GM19324 (cell line): ENCODE results near the gene SNAPC3.

Source experiments
- ATAC-seq: cut with Tn5 transposase; IDR thresholded peaks from one replicate; pipeline ENCODE4 v1.9.1; 2021; ENCODE audit warnings: mild to moderate bottlenecking, moderate library complexity; ENCODE audit not compliant: unreplicated experiment, low FRiP score

SNAPC3 gene

DNA sequence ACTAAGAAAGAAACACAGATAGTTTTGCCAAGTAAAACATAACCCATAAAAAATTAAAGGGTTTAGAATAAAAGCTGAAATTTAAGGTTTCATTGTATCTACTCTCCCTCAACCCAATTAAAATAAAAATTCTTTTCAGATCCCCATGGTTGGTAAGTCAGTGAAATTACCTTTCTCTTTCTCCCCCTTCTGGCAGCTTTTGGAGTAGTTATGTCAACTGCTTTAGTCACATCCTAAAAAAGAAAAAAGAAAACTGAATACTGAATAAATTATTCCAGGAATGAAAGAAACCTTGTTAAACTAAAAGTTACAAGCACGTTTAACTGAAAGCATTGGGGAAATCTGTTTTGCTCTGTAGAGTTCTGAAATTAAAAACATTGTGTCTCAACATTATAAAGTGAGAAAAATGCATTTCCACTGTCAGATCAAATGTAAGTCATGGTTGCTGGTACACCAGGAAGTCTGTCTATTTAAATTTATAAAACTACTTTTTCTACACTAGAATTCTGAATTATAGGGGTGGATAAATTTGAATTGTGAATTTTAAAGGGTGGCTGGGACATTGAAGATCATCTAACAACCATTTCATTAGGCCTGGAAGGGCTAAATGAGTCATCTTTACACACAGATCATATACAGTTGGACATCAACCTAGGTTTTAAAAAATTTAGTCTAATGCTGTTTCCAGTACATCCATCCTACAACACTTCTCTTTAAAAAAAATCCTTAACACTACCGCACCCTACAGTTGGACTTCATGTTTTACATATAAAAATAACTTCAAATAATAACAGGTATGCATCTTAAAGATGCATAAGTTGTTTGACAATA, 63.4 kb downstream of the SNAPC3 start:
- no peak for ATAC-seq

GRCh38 chr9:15491950-15492349, 69.3 kb downstream of the SNAPC3 start:
- no peak for ATAC-seq

GRCh38 chr9:15492485-15493150, 69.9 kb downstream of the SNAPC3 start:
- no peak for ATAC-seq

GRCh38 chr9:15498246-15498995, 75.7 kb downstream of the SNAPC3 start:
- no peak for ATAC-seq

GRCh38 chr9:15499139-15499538, 76.5 kb downstream of the SNAPC3 start:
- no peak for ATAC-seq

- no peak for ATAC-seq
These were observed 78.5 kb downstream of the SNAPC3 start for GRCh38 chr9:15501179-15501578.

DNA sequence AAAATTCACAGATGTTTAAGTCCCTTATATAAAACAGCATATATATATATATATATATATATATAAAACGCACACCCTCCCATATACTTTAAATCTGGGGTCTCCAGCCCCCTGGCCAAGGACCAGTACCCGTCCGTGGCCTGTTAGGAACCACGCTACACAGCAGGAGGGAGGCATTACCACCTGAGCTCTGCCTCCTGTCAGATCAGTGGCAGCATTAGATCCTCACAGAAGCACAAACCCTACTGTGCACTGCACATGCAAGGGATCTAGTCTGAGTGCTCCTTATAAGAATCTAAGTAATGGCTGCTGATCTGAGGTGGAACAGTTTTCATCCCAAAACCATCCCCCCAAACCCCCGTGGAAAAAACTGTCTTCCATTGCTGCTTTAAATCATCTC, 79.1 kb downstream of the SNAPC3 start:
- no peak for ATAC-seq

DNA sequence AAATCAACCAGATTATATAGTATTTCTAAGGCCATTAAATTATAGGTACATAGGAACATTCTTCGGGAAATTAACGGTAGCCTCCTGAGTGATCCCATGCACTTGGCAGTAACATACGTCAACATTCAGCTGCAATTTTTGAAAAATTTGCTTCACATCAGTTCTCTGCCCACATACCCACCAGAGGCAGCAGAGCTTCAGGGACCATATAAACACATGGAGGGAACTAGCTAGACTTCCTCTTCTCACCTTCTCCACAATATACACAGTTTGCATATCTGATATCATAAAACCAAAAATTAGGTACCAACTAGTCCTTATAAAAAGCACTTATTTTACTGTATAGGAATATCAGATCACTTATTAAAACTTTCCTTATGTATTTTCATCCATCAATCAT, 83.2 kb downstream of the SNAPC3 start:
- ATAC-seq: no peak

- peak; percentile 74 for ATAC-seq
These were observed 87.5 kb downstream of the SNAPC3 start for GRCh38 chr9:15509931-15510788.

- peak; percentile 90 for ATAC-seq
These were observed 88.3 kb downstream of the SNAPC3 start, which contains the start of gene PSIP1 for GRCh38 chr9:15510789-15511575. Gene PSIP1, minus strand, starts transcription at chr9:15510970. Its CDS starts 782 bp downstream, at chr9:15510188.
